HL-60/S4 treated with phorbol 12-myristate 13-acetate at 8.2 ng/mL for 4 days and 3 days (cell line): Measurements from ENCODE around the gene KRTAP3-3.
"Not testable (repeated sequence)": the region's sequence is repeated elsewhere in the genome, so short reads cannot be mapped to it uniquely, and the experiment has no call there.

ENCODE experiments used
- in situ Hi-C: fragments of 300-500 bp; cut with MboI; formaldehyde crosslinking; loops from 2 replicates; pipeline ENCODE4 v1.15.0; 2022; ENCODE audit warnings: low sequenced_read_pairs

Gene KRTAP3-3

DNA sequence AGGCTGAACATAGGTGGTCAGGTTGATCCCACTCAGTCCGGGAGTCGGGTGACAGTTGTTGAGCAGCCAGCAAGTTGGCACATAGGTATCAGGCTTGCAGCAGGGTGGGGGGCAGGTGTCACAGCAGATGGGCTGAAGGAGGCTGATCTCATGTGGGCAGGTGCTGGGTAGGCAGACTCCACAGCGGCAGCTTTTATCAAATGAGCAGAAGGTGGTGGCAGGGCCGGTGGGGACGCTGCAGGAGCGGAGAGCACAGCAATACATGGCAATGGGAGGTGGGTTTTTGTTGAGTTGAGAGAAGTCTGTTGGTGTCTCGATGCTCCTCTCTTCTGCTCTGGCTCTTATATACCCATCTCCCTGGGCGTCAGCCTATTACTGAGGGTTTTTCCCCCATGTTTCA is 14.8 kb upstream of the KRTAP3-3 start, which contains the start of gene KRTAP3-1:
Gene KRTAP3-1, minus strand, starts transcription at position 318 of the 400 bp plus-strand sequence. Its CDS starts 54 bp downstream, at position 264.
- in situ Hi-C loops: no loop called here

DNA sequence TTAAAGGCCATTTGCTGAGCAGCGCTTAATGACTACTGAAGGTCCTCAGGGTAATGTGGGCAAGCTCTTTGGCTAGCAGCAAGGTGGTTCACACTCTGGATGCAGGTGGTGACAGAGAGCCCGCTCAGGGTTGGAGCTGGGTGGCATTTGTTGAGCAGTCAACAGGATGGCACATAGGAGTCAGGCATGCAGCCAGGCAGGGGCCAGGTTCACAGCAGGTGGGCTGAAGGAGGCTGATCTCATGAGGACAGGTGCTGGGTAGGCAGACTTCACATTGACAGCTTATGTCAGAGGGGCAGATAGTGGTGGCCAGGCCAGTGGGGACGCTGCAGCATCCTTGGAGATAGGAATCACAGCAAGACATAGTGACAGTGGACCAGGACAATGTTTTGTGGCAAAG is 10.4 kb upstream of the KRTAP3-3 start:
- in situ Hi-C loops: no loop called here

DNA sequence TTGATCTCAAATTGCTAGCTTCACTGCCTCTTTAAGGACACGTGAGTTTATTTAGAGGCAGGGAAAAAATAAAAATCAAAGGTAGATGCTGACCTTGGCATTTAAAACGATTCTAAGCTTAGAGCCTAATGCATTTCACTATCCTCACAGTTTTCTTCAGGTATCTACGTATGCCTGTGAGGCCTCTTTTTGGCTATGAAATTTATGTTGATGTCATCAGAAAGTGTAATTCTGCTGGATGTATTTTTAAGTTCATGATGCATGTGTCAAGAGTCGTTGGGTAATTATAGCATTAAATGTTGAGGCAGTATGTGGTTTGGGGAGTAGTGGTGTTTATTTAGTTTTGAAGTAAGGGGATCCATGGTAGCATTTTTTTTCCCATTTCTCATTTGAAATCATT is 10.0 kb upstream of the KRTAP3-3 start:
- in situ Hi-C loops: no loop called here

DNA sequence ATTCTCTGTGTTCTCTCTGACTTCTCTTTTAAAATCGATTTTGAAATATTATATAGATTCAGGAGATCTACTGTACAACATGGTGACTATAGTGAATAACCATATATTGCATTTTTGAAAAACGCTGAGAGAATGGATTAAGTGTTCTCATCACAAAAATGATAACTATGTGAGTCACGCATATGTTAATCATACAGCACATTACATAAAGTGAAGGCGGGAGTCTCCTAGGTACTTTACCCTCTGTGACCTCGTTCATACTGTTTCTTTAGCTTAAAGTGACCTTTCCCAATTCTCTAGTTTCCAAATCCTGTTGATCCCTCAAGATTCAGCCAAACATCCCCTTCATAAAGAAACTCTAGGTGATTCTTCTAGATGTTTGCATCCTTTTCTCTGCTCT is 8.8 kb upstream of the KRTAP3-3 start:
- in situ Hi-C loops: no loop called here

- in situ Hi-C loops: no loop called here
Observed at GRCh38 chr17:41001795-41002194, 7.8 kb upstream of the KRTAP3-3 start.

DNA sequence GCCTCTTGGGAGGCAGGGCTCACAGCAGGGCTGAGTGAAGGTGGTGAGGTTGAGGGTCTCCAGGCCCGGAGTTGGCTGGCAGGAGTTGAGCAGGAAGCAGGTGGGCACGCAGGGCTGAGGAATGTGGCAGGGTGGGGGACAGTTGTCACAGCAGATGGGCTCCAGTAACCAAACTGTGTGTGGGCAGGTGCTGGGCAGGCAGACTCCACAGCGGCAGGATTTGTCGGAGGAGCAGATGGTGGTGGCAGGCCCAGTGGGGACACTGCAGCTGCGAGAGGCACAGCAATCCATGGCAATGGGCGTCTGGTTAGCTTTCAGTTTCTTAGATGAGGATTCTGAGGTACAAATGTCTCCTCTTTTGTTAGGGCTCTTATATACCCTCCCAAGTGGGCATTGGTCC is 5.6 kb upstream of the KRTAP3-3 start, which contains the start of gene KRTAP3-2:
Gene KRTAP3-2, minus strand, starts transcription at position 344 of the 400 bp plus-strand sequence. Its CDS starts 53 bp downstream, at position 291.
- in situ Hi-C loops: not testable (repeated sequence)

DNA sequence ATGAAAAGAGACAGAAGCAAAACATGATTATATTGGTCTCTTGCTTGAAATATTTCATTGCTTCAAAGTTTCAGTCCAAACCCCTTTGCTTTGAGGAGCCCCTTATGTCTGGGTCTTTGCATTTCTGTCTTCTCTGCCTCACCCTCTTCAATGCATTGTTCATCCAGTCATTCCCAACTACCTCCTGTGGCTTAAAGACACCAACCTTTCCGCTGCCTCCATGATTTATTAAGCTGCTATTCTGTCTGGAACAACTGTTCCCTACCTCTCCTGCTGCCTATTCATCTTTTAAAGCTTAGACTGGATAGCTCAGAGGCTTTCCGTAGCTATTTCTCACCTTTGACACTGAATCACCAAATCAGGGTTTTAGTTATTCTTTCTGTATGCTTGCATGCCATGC is 3.4 kb upstream of the KRTAP3-3 start:
- in situ Hi-C loops: no loop called here

DNA sequence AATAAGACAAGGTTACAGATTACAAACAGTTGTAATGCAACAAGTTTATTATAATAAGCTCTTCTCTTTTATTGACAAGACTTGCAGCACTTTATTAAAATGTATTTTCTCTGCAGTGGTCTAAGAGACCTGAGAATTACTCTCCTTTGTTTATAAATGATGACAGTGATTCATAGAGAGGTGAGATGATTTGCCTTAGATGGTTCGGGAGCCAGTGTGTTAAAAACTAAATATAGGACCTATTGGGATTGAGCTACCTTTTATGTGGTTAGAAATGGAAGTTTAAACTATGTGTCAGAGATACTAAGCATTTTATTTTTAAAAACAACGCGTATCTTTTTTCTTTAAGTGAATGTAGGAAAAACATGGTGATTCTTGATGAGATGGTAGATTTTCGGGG is 2.9 kb upstream of the KRTAP3-3 start:
- in situ Hi-C loops: no loop called here

GRCh38 chr17:40995116-40995515 is 1.2 kb upstream of the KRTAP3-3 start:
- in situ Hi-C loops: no loop called here

DNA sequence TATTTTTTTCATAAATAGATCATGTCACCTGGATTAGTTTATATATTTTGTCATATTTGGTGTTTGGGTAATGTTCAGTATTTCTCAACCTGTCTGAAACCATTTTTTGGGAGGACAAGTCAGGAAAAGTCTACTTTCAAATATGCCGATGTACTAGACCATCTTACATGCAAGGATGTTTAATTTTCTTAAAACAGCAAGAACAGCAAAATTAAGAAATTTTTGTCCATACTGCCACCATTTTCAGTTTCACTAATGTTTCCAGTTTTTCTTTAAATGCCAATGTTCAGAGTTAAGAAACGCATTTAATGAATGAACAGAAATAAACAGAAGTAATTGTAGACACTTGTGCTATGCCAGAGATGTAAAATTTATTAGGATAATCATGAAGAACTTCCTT is 880 bp downstream of the KRTAP3-3 start:
- in situ Hi-C loops: no loop called here

GRCh38 chr17:40992666-40993065 is 1.3 kb downstream of the KRTAP3-3 start:
- in situ Hi-C loops: no loop called here

DNA sequence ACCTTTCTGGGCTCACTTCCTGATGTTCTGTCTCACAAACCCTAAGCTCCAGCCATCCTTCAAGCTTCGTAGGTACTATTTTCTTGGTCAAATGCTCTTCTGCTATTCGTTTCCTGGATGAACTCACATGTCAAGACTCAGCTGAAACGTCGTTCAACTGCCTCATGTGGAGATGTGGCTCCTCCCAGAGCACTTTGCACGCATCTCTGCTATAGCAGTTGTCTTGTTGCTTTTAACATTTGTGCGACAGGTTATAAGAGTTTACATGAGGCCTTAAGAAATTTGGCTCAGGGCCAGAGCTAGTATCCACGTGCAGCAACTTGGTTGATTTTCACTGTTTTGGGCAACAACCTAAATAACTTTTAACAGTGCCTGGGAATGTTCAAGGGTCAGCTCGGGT is 7.0 kb downstream of the KRTAP3-3 start:
- in situ Hi-C loops: no loop called here

DNA sequence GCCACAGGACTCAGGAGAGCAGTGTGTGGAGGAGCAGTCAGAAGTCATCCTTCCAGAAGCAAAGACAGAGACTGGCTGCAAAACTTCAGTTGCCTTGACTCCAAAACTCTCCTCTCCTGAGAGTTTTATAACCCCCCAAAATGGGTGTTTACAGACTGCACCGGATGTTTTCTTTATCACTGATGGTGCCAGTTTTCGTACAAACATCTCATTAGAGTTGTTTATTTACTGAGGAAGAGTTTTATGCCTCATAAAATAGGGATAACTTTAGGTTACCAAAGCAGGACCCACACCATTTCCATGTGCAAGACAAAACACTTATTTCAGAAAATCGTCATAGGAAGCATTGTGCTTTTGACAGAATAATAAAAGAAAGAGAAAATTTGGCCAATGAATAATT is 9.7 kb downstream of the KRTAP3-3 start, which contains the start of gene KRT40:
Gene KRT40, minus strand, starts transcription at position 101 of the 400 bp plus-strand sequence. Its CDS starts 53 bp downstream, at position 48.
- in situ Hi-C loops: no loop called here

DNA sequence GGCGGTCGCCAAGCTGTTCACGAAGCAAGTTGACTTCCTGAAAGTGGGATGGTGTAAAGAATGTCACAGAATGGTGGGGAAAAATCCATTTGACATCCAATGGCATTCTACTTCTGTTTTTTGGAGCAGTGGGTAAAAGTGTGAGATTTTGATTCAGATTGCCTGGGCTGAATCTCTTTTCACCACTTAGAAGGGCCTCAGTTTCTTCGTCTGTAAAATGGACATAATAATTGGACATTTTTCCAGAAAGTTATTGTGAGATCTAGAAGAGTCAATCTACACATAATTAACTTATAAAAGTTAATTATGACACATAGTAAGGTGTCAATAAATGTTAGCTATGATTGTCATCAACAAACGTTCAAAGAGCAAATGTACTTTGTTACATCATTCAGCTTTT is 12.8 kb downstream of the KRTAP3-3 start:
- in situ Hi-C loops: no loop called here

- in situ Hi-C loops: no loop called here
Observed at GRCh38 chr17:40980596-40980995, 13.4 kb downstream of the KRTAP3-3 start.

GRCh38 chr17:40980117-40980516 is 13.8 kb downstream of the KRTAP3-3 start:
- in situ Hi-C loops: no loop called here

- in situ Hi-C loops: no loop called here
Observed at GRCh38 chr17:40978575-40979151, 15.3 kb downstream of the KRTAP3-3 start.

DNA sequence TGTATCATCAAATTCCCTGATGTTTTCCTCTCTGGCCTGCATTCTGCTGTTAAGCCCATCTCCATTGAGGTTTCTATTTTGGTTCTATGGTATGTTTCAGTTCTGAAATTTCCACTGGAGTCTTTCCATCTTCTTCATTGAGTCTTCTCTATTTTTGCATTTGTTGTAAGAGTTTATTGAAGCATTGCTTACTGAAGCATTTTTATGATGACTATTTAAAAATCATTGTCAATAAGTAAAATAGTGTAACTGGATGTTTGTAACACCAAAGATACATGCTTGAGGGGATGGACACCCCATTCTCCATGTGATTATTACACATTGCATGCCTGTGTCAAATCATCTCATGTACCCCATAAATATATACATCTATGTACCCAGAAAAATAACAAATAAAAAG is 18.4 kb downstream of the KRTAP3-3 start:
- in situ Hi-C loops: no loop called here

GRCh38 chr17:40974366-40974765 is 19.6 kb downstream of the KRTAP3-3 start:
- in situ Hi-C loops: no loop called here

DNA sequence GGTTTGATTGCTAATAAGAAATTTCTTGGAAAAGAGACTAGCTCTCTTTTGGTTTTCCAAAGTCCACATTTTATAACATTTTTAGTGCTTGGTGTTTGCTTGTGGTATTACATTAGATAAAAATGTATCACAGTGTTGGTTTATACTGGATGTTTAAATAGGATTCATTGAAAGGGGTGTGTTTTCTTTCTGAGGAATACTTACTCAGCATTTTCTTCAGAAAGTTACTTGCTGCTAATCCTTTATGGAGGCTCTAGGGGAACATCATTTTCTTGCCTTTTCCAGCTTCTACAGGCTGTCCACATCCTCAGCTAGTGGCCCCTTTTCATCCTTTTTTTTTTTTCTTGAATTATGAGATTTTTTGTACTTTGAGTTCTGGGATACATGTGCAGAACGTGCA is 26.4 kb downstream of the KRTAP3-3 start:
- in situ Hi-C loops: no loop called here

DNA sequence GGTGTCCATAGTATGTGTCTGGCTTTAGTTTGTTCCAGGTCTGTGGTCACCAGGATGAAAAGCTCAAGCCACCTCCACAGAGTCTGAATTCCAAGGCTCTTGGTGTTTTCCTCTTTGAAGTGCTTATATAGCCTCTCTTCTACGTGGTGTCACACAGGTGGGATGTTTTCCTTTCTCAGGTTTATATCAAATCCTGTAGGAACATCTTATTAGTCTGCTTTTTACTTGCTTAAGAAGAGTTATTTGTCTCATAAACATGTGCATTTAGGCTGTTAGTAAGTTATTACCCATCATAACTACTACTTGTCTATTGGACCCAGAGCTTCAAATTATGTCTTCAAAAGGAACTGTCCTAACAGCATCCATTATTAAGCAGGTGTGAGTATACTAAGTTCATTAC is 27.1 kb downstream of the KRTAP3-3 start, which contains the start of gene KRT39:
Gene KRT39, minus strand, starts transcription at position 101 of the 400 bp plus-strand sequence. Its CDS starts 92 bp downstream, at position 9.
- in situ Hi-C loops: no loop called here

- in situ Hi-C loops: no loop called here
Observed at GRCh38 chr17:40963838-40964237, 30.1 kb downstream of the KRTAP3-3 start.

GRCh38 chr17:40962059-40962561 is 31.9 kb downstream of the KRTAP3-3 start:
- in situ Hi-C loops: no loop called here
